Transverse colon (tissue), 4 donors: ENCODE data around the gene PIK3C2G.

Experiments used
- CTCF ChIP-seq, 5 experiments: fragments of 200-600 bp in 3 of 5; fragments of 450-650 bp in 2 of 5; sonication (generic) in 3 of 5; IDR thresholded peaks; 1 replicate in 2 of 5; 2 replicates in 3 of 5; pipeline ENCODE4 v1.5.1; 2016 to 2017; ENCODE audit warnings: antibody characterized with exemption in 5 of 5, inconsistent platforms in 3 of 5, mild to moderate bottlenecking in 2 of 5, moderate library complexity in 1 of 5
- EP300 ChIP-seq: sonication (generic); formaldehyde crosslinking; IDR thresholded peaks from one replicate; pipeline ENCODE4 v1.6.1; 2017; ENCODE audit warnings: antibody characterized with exemption, low read depth
- POLR2A ChIP-seq: fragments of 450-650 bp; IDR thresholded peaks from one replicate; pipeline ENCODE4 v1.6.1; 2016; ENCODE audit warnings: antibody characterized with exemption, mild to moderate bottlenecking, moderate library complexity
- POLR2AphosphoS5 ChIP-seq, 3 donors: sonication (generic); formaldehyde crosslinking; IDR thresholded peaks; one replicate each; pipeline ENCODE4 v1.6.1; 2016; ENCODE audit warnings: antibody characterized with exemption in 3 of 3

GRCh38 chr12:18462442-18462841 is 201.1 kb downstream of the PIK3C2G start:
- TF ChIP-seq POLR2A (no peak), CTCF (IDR thresholded peaks at IDR 0.05) (no peak), POLR2AphosphoS5 (IDR thresholded peaks at IDR 0.05) (no peak), EP300 (no peak)
